Endothelial cell of umbilical vein (primary cell): ENCODE data around the gene SLC23A3. TPM values are rescaled to one million over a fixed set of nuclear protein-coding genes. Genes with fewer than 3 reads are reported as not detected.

Experiments used
- BruUV-seq: library from RNA; stranded (reverse); fragments of 400-500 nt; replicated peaks from 2 replicates; lab custom pipeline; 2021; lab: Mats Ljungman, UMichigan
- CTCF ChIA-PET: fragments of 300-600, 350-600 bp; sonication (Branson Sonifier 250); formaldehyde crosslinking; loops from one replicate; lab custom pipeline; 2021; ENCODE audit warnings: antibody characterized with exemption, inconsistent platforms; lab: Charles Lee
- POLR2A ChIA-PET: fragments of 300-600, 350-600 bp; sonication (Branson Sonifier 250); formaldehyde crosslinking; loops from one replicate; lab custom pipeline; 2021; ENCODE audit warnings: antibody characterized with exemption, inconsistent platforms; lab: Charles Lee
- DNase-seq: peaks from one replicate; pipeline ENCODE4 v3.0.0-alpha.2; 2011; ENCODE audit warnings: low read depth, low spot score
- FAIRE-seq: peaks from 2 replicates; lab custom pipeline; 2011; peaks lifted over from hg19 to GRCh38; lab: Jason Lieb, UNC
- H2AFZ ChIP-seq: 2 replicates; pipeline ENCODE4 v1.6.0; 2012; ENCODE audit warnings: low read depth, low read length, control low read depth, inconsistent platforms
- H3K27ac ChIP-seq: 2 replicates; pipeline ENCODE4 v1.5.1; 2011; ENCODE audit warnings: low read depth, mild to moderate bottlenecking, control low read depth, low read length, moderate library complexity; ENCODE audit not compliant: insufficient read depth
- H3K27me3 ChIP-seq, 2 experiments: 2 replicates each; pipeline versions ENCODE4 v1.6.0 to v1.6.1; 2011; ENCODE audit warnings: low read length in 2 of 2, mixed read lengths in 1 of 2; ENCODE audit not compliant: control insufficient read depth in 2 of 2, insufficient read depth in 2 of 2
- H3K36me3 ChIP-seq, 2 experiments: 2 replicates in 1 of 2; 3 replicates in 1 of 2; pipeline ENCODE4 v1.5.1; 2011; ENCODE audit warnings: low read length in 2 of 2, mild to moderate bottlenecking in 1 of 2, moderate library complexity in 1 of 2; ENCODE audit not compliant: control insufficient read depth in 2 of 2, insufficient read depth in 2 of 2; ENCODE audit errors: extremely low read depth in 1 of 2
- H3K4me1 ChIP-seq: 3 replicates; pipeline ENCODE4 v1.5.1; 2011; ENCODE audit warnings: mild to moderate bottlenecking, low read length; ENCODE audit not compliant: control insufficient read depth, insufficient read depth; ENCODE audit errors: extremely low read depth
- H3K4me2 ChIP-seq: 2 replicates; pipeline ENCODE4 v1.6.1; 2011; ENCODE audit warnings: low read length, control low read depth, mixed read lengths; ENCODE audit not compliant: insufficient read depth
- H3K4me3 ChIP-seq, 3 experiments: fragments of 200-600 bp in 1 of 3; sonication (generic), shearing (Covaris generic) in 1 of 3; replicated peaks in 1 of 3; 2 replicates each; pipeline ENCODE4 v1.5.1; 2011 to 2016; ENCODE audit warnings: control low read depth in 3 of 3, low read length in 3 of 3, mild to moderate bottlenecking in 2 of 3, inconsistent platforms in 1 of 3, low read depth in 1 of 3, moderate library complexity in 1 of 3; ENCODE audit not compliant: insufficient read depth in 1 of 3
- H3K79me2 ChIP-seq: 2 replicates; pipeline ENCODE4 v1.6.0; 2012; ENCODE audit warnings: low read length, inconsistent platforms; ENCODE audit not compliant: control insufficient read depth, insufficient read depth
- H3K9ac ChIP-seq: replicated peaks from 2 replicates; pipeline ENCODE3; 2011; ENCODE audit warnings: low read length, control low read depth; ENCODE audit not compliant: insufficient read depth; ENCODE audit errors: extremely low read depth
- H3K9me1 ChIP-seq: replicated peaks from 3 replicates; pipeline ENCODE4 v1.6.0; 2011; ENCODE audit warnings: mild to moderate bottlenecking, low read length; ENCODE audit not compliant: control insufficient read depth, insufficient read depth; ENCODE audit errors: extremely low read depth
- H3K9me3 ChIP-seq: replicated peaks from 2 replicates; pipeline ENCODE4 v1.5.1; 2012; ENCODE audit warnings: low read length, inconsistent platforms; ENCODE audit not compliant: control insufficient read depth, insufficient read depth
- H4K20me1 ChIP-seq: replicated peaks from 2 replicates; pipeline ENCODE3; 2011; ENCODE audit warnings: mild to moderate bottlenecking, low read length; ENCODE audit not compliant: control insufficient read depth, insufficient read depth; ENCODE audit errors: extremely low read depth
- CTCF ChIP-seq, 2 donors: IDR thresholded peaks; 1 replicate in 1 of 2; 2 replicates in 1 of 2; pipeline ENCODE4 v1.5.1; 2011; ENCODE audit warnings: low read length in 2 of 2, mild to moderate bottlenecking in 2 of 2, moderate library complexity in 2 of 2, control low read depth in 1 of 2, inconsistent platforms in 1 of 2, low read depth in 1 of 2; ENCODE audit not compliant: insufficient read depth in 1 of 2; ENCODE audit errors: extremely low read depth in 1 of 2
- EZH2 ChIP-seq: IDR thresholded peaks from 2 replicates; pipeline ENCODE4 v1.6.1; 2012; ENCODE audit warnings: borderline replicate concordance, low read depth, mild to moderate bottlenecking, moderate library complexity, low read length, inconsistent platforms; ENCODE audit not compliant: severe bottlenecking
- FOS ChIP-seq: IDR thresholded peaks from 2 replicates; pipeline ENCODE4 v1.6.1; 2011; ENCODE audit warnings: mild to moderate bottlenecking, low read length, moderate library complexity, borderline replicate concordance; ENCODE audit not compliant: insufficient read depth
- GATA2 ChIP-seq: IDR thresholded peaks from 2 replicates; pipeline ENCODE4 v1.7.0; 2011; ENCODE audit warnings: low read depth, mild to moderate bottlenecking, moderate library complexity, mixed read lengths, low read length; ENCODE audit not compliant: insufficient read length, insufficient read depth
- JUN ChIP-seq: IDR thresholded peaks from 2 replicates; pipeline ENCODE4 v1.6.1; 2011; ENCODE audit warnings: borderline replicate concordance, low read depth; ENCODE audit not compliant: insufficient read length, insufficient read depth
- MAX ChIP-seq: IDR thresholded peaks from 2 replicates; pipeline ENCODE4 v1.6.1; 2011; ENCODE audit not compliant: insufficient read depth, insufficient read length
- MYC ChIP-seq: IDR thresholded peaks from one replicate; pipeline ENCODE4 v1.6.1; 2011; ENCODE audit warnings: mild to moderate bottlenecking, low read depth, low read length
- POLR2A ChIP-seq: IDR thresholded peaks from 2 replicates; pipeline ENCODE4 v1.6.1; 2012; ENCODE audit warnings: low read depth, mild to moderate bottlenecking, control low read depth, low read length
- POLR2AphosphoS5 ChIP-seq: IDR thresholded peaks from 2 replicates; pipeline ENCODE4 v1.6.1; 2012; ENCODE audit warnings: low read depth, mild to moderate bottlenecking, control low read depth, low read length, moderate library complexity; ENCODE audit not compliant: insufficient read depth
- dilution Hi-C: fragments of 300-500 bp; cut with MboI; formaldehyde crosslinking; loops from one replicate; pipeline ENCODE4 v1.15.0; 2019; ENCODE audit warnings: low sequenced_read_pairs; ENCODE audit not compliant: extremely low pct_ligation_motif_present
- intact Hi-C: fragments of 100-400 bp; cut with micrococcal nuclease; formaldehyde crosslinking; loops from one replicate; pipeline ENCODE4 v1.10.0; 2022
- polyA plus RNA-seq, 4 experiments: library from polyadenylated mRNA; depleted of rRNA in 3 of 4; stranded (reverse) in 3 of 4; unstranded in 1 of 4; fragments of >200 nt; gene quantifications; 2 replicates each; pipeline versions ENCODE4 v1.2.1 to v1.2.3, GENCODE V29; 2011 to 2012; ENCODE audit warnings: missing spikeins in 1 of 4
- total RNA-seq: library from RNA; stranded (reverse); gene quantifications from 2 replicates; pipeline ENCODE4 v1.2.3, GENCODE V29; 2021

SLC23A3 gene
- total and polyA plus RNA-seq, 2 donors (not counting 3 experiments of a cell fraction or from before 2014, with no cell fraction given), result 2.7 to 7.1 TPM

GRCh38 chr2:219159771-219160185 lies 10.1 kb downstream of the SLC23A3 start:
- H3K4me3 ChIP-seq, result peak overlapping the region; percentile 24 to 89 (median 41)
- intact Hi-C loops (loop anchor here (1.0 to 10.0 kb wide), 13 partner anchors 12 to 307 kb away; partner anchors contain the start of genes ABCB6, ANKZF1, ATG9A and DNAJB2), dilution Hi-C loops (no loop called here)
- H4K20me1 ChIP-seq, result no peaks in the 10 kb centered on the region
- no peak for TF ChIP-seq GATA2
- TF ChIP-seq POLR2A, result no peak
- TF ChIP-seq JUN, result no peak
- TF ChIP-seq MYC, result no peak
- TF ChIP-seq FOS, result no peak
- no peak for TF ChIP-seq CTCF (IDR thresholded peaks at IDR 0.05; ENCODE audit: extremely low read depth in 1 of 2, insufficient read depth in 1 of 2, low read depth in 1 of 2, low read length in 2 of 2)
- TF ChIP-seq MAX, result no peak
- no peak for TF ChIP-seq EZH2
- TF ChIP-seq POLR2AphosphoS5, result no peak
- H3K27ac ChIP-seq, result no peak overlapping the region
- FAIRE-seq (peak; percentile 8), DNase-seq (no peak)
- H2AFZ ChIP-seq, result peak overlapping the region; percentile 80
- H3K4me2 ChIP-seq, result peak overlapping the region; percentile 87
- no peaks in the 10 kb centered on the region for H3K9me3 ChIP-seq
- peaks cover 2 to 3% of the 10 kb centered on the region in 2 experiments for H3K36me3 ChIP-seq
- TSS peak; percentile 10 for BruUV-seq
- H3K27me3 ChIP-seq, result no peaks in the 10 kb centered on the region
- H3K9ac ChIP-seq, result peak overlapping the region; percentile 5
- no peaks in the 10 kb centered on the region for H3K9me1 ChIP-seq
- POLR2A ChIA-PET, result no interaction called here
- no peaks in the 10 kb centered on the region for H3K79me2 ChIP-seq
- H3K4me1 ChIP-seq, result peaks cover 10% of the 10 kb centered on the region
- CTCF ChIA-PET, result interaction anchor here (0.8 to 12.9 kb wide), 13 partner anchors 12 to 450 kb away, joined by 3 to 418 read pairs (median 4); partner anchors contain the start of genes CNPPD1 and TTLL4
